Prostate gland (tissue), 2 donors: ENCODE data around the gene KCNQ1.

Source experiments
- POLR2A ChIP-seq: fragments of 450-650 bp; IDR thresholded peaks from one replicate; pipeline ENCODE4 v1.6.1; 2016; ENCODE audit warnings: antibody characterized with exemption, mild to moderate bottlenecking
- POLR2AphosphoS5 ChIP-seq: sonication (generic); formaldehyde crosslinking; IDR thresholded peaks from one replicate; pipeline ENCODE4 v1.6.1; 2017; ENCODE audit warnings: antibody characterized with exemption
- TF ChIP-seq, protein P1 (sequence below), 4 experiments: fragments of 200-600 bp in 2 of 4; fragments of 450-650 bp in 2 of 4; sonication (generic) in 2 of 4; IDR thresholded peaks; 1 replicate in 3 of 4; 2 replicates in 1 of 4; pipeline ENCODE4 v1.5.1; 2016 to 2019; ENCODE audit warnings: antibody characterized with exemption in 4 of 4, mild to moderate bottlenecking in 2 of 4, moderate library complexity in 2 of 4

DNA sequence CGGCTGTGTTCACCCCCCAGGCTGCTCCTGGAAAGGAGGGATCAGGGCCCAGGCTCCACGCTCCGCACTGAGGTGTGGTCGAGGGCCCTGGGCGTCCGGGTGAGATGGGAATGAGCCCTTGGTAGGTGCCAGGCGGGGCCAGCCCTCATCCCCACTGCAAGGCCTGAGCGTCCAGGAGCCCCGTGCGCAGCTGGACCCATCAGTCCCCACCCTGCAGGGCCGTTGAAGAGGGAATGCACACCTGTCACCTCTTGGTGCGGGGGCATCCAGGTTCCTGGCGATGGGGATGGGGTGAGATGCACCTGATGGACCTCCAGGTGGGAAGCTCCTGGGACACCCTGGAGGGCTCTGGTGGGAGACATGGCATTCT, 72.2 kb downstream of the KCNQ1 start:
- TF ChIP-seq, protein P1, sequence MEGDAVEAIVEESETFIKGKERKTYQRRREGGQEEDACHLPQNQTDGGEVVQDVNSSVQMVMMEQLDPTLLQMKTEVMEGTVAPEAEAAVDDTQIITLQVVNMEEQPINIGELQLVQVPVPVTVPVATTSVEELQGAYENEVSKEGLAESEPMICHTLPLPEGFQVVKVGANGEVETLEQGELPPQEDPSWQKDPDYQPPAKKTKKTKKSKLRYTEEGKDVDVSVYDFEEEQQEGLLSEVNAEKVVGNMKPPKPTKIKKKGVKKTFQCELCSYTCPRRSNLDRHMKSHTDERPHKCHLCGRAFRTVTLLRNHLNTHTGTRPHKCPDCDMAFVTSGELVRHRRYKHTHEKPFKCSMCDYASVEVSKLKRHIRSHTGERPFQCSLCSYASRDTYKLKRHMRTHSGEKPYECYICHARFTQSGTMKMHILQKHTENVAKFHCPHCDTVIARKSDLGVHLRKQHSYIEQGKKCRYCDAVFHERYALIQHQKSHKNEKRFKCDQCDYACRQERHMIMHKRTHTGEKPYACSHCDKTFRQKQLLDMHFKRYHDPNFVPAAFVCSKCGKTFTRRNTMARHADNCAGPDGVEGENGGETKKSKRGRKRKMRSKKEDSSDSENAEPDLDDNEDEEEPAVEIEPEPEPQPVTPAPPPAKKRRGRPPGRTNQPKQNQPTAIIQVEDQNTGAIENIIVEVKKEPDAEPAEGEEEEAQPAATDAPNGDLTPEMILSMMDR (IDR thresholded peaks at IDR 0.05), result no peak
- no peak for TF ChIP-seq POLR2A
- no peak for TF ChIP-seq POLR2AphosphoS5
